Loucy (cell line): Measurements from ENCODE around the gene VPS26A.
"Not testable (repeated sequence)": the region's sequence is repeated elsewhere in the genome, so short reads cannot be mapped to it uniquely, and the experiment has no call there.

ENCODE experiments used
- H2AFZ ChIP-seq: fragments of 200-600 bp; sonication (generic); 2 replicates; pipeline ENCODE4 v1.6.0; 2016; ENCODE audit warnings: antibody characterized with exemption, mild to moderate bottlenecking, low read length, moderate library complexity
- H3F3A ChIP-seq: fragments of 200-600 bp; 2 replicates; pipeline ENCODE4 v1.6.0; 2016; ENCODE audit warnings: antibody characterized with exemption, low read depth, mild to moderate bottlenecking
- H3K27me3 ChIP-seq: fragments of 200-600 bp; sonication (generic); 2 replicates; pipeline ENCODE4 v1.6.1; 2014; ENCODE audit warnings: low read length, mild to moderate bottlenecking; ENCODE audit not compliant: insufficient read depth, poor library complexity, severe bottlenecking
- H3K36me3 ChIP-seq: fragments of 200-600 bp; sonication (generic); 2 replicates; pipeline ENCODE4 v1.6.1; 2016; ENCODE audit warnings: low read length; ENCODE audit not compliant: insufficient read depth
- H3K4me1 ChIP-seq: fragments of 200-600 bp; sonication (generic); 2 replicates; pipeline ENCODE4 v1.5.1; 2014; ENCODE audit warnings: low read length, mild to moderate bottlenecking; ENCODE audit not compliant: insufficient read depth, poor library complexity, severe bottlenecking
- H3K4me2 ChIP-seq: fragments of 200-600 bp; sonication (generic); 2 replicates; pipeline ENCODE4 v1.6.0; 2014; ENCODE audit warnings: antibody characterized with exemption, low read length, low read depth, mild to moderate bottlenecking; ENCODE audit not compliant: poor library complexity, severe bottlenecking
- H3K4me3 ChIP-seq: fragments of 200-600 bp; sonication (generic); 2 replicates; pipeline ENCODE4 v1.5.1; 2014; ENCODE audit warnings: low read length, mild to moderate bottlenecking, mixed read lengths; ENCODE audit not compliant: poor library complexity, severe bottlenecking
- H3K79me2 ChIP-seq: fragments of 200-600 bp; sonication (generic); 2 replicates; pipeline ENCODE4 v1.6.1; 2014; ENCODE audit warnings: low read length; ENCODE audit not compliant: insufficient read depth
- H3K9ac ChIP-seq: fragments of 200-600 bp; sonication (generic); 2 replicates; pipeline ENCODE4 v1.6.0; 2014; ENCODE audit warnings: mild to moderate bottlenecking, low read depth, low read length, moderate library complexity; ENCODE audit not compliant: poor library complexity, severe bottlenecking
- H3K9me2 ChIP-seq: fragments of 200-600 bp; sonication (generic); replicated peaks from 2 replicates; pipeline ENCODE4 v1.6.1; 2016; ENCODE audit warnings: low read depth, low read length, mixed read lengths
- H3K9me3 ChIP-seq: fragments of 200-600 bp; sonication (generic); 2 replicates; pipeline ENCODE4 v1.6.1; 2014; ENCODE audit warnings: mild to moderate bottlenecking, antibody characterized with exemption, low read length, low read depth; ENCODE audit not compliant: insufficient read depth
- H4K20me1 ChIP-seq: fragments of 200-600 bp; sonication (generic); 2 replicates; pipeline ENCODE4 v1.6.0; 2014; ENCODE audit warnings: antibody characterized with exemption, low read length, mild to moderate bottlenecking; ENCODE audit not compliant: insufficient read depth, poor library complexity, severe bottlenecking
- CTCF ChIP-seq: fragments of 200-600 bp; sonication (generic); conservative IDR thresholded peaks from 2 replicates; pipeline ENCODE4 v1.5.1; 2014; ENCODE audit warnings: mild to moderate bottlenecking, antibody characterized with exemption, low read length
- EZH2phosphoT487 ChIP-seq: fragments of 200-600 bp; IDR thresholded peaks from 2 replicates; pipeline ENCODE4 v1.6.1; 2018; ENCODE audit warnings: antibody characterized with exemption, mild to moderate bottlenecking, moderate library complexity, borderline replicate concordance

Gene VPS26A

GRCh38 chr10:69130251-69130650, 6.3 kb downstream of the VPS26A start:
- H3F3A ChIP-seq: no peaks in the 10 kb centered on the region
- peaks cover 95% of the 10 kb centered on the region for H3K79me2 ChIP-seq
- TF ChIP-seq EZH2phosphoT487 (no peak), CTCF (no peak)
- H4K20me1 ChIP-seq: peaks cover 54% of the 10 kb centered on the region
- H3K4me1 ChIP-seq: peaks cover 33% of the 10 kb centered on the region
- H3K27me3 ChIP-seq: no peaks in the 10 kb centered on the region
- H2AFZ ChIP-seq: no peak overlapping the region
- H3K9me3 ChIP-seq: no peaks in the 10 kb centered on the region
- H3K4me2 ChIP-seq: peak overlapping the region; percentile 51
- peak overlapping the region; percentile 50 for H3K4me3 ChIP-seq
- peak overlapping the region; percentile 24 for H3K9ac ChIP-seq
- peaks cover 17% of the 10 kb centered on the region for H3K36me3 ChIP-seq
- no peaks in the 10 kb centered on the region for H3K9me2 ChIP-seq

GRCh38 chr10:69139961-69140360, 16.0 kb downstream of the VPS26A start:
- Histone ChIP-seq H3K9ac (no peak overlapping the region), H3K27me3 (no peaks in the 10 kb centered on the region), H4K20me1 (peaks cover 21% of the 10 kb centered on the region), H3K79me2 (peaks cover 77% of the 10 kb centered on the region), H3K36me3 (peaks cover 20% of the 10 kb centered on the region; the same call in 1 of the 2 replicates), H3K9me3 (no peaks in the 10 kb centered on the region), H3F3A (no peaks in the 10 kb centered on the region), H2AFZ (no peak overlapping the region), H3K4me1 (no peaks in the 10 kb centered on the region), H3K9me2 (no peaks in the 10 kb centered on the region), H3K4me2 (no peak overlapping the region), H3K4me3 (no peak overlapping the region)
- TF ChIP-seq EZH2phosphoT487 (no peak), CTCF (no peak)

DNA sequence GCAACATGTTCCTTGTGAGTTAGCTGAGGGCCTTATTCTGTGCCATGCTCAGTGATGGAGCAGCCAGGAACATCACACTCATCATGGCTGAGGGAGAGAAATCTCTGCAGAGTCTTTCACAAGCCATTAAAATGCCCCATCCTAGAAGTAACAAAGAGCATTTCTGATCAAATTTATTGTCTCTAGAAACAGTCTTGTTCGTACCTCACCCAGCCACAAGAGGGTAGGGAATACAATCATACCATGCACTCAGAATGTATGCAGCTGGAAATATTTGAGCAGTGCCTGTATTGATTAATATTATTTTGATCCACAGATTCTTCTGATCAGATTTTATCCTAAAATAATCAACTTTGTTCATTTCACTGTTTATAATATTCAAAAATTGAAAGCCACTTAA, 17.3 kb downstream of the VPS26A start:
- Histone ChIP-seq H3F3A (no peaks in the 10 kb centered on the region), H3K79me2 (peaks cover 83% of the 10 kb centered on the region)
- TF ChIP-seq EZH2phosphoT487: no peak
- TF ChIP-seq CTCF: 0 out of 2 replicates have a peak, but pooled peaks have one; percentile 18

GRCh38 chr10:69142074-69142473, 18.1 kb downstream of the VPS26A start:
- H3K9me2 ChIP-seq, H3K36me3 ChIP-seq, H2AFZ ChIP-seq, H3K27me3 ChIP-seq, H3K9me3 ChIP-seq, H3K4me3 ChIP-seq, H3K4me2 ChIP-seq, H3K9ac ChIP-seq, H3K4me1 ChIP-seq, H3F3A ChIP-seq: not testable (repeated sequence)
- peaks cover 21% of the 10 kb centered on the region for H4K20me1 ChIP-seq
- peaks cover 86% of the 10 kb centered on the region for H3K79me2 ChIP-seq

More for the DNA sequence above, 17.3 kb downstream of the VPS26A start:
- Histone ChIP-seq H3K4me2 (no peak overlapping the region), H3K4me3 (no peak overlapping the region), H3K36me3 (peaks cover 11% of the 10 kb centered on the region; the same call in 1 of the 2 replicates), H3K9me2 (no peaks in the 10 kb centered on the region), H3K4me1 (peaks cover under 1% of the 10 kb centered on the region), H4K20me1 (peaks cover 21% of the 10 kb centered on the region), H3K27me3 (no peaks in the 10 kb centered on the region), H3K9ac (no peak overlapping the region), H2AFZ (no peak overlapping the region), H3K9me3 (no peaks in the 10 kb centered on the region)
